ENCODE results near the gene TMEFF2. TPM values are rescaled to one million over a fixed set of nuclear protein-coding genes. Genes with fewer than 3 reads are reported as not detected.

Gene TMEFF2
- total and polyA plus RNA-seq, 7 experiments from 2014 or later = not detected

DNA sequence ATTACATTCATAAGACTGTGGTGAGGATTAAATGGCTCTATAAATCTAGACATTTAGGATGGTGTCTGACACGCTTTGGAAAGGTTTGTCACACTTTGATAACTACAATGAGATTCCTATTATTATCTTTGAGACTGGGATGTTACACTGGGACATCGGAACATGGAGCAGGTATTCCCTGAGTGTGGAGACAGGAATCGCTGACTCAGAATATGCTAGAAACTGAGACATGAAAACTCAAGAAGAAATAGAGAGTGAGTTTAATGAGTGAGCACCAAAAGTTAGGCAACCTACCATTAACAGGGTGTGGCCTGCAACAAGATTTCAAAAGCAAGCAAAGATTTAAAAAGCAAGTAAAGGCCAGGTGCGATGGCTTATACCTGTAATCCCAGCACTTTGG is 145.4 kb downstream of the TMEFF2 start:
- Histone ChIP-seq H3K4me1 (ENCODE audit: control insufficient read depth in 2 of 2, insufficient read depth in 2 of 2, low read length in 2 of 2) (no peaks in the 10 kb centered on the region), H3K4me3 (ENCODE audit: low read length) (no peak overlapping the region), H3K9me3 (ENCODE audit: control insufficient read depth in 2 of 3, low read length in 3 of 3) (no peaks in the 10 kb centered on the region), H3K36me3 (ENCODE audit: control insufficient read depth in 2 of 3, insufficient read depth in 3 of 3, low read length in 3 of 3) (no peaks in the 10 kb centered on the region), H3K27ac (ENCODE audit: low read depth, low read length) (no peak overlapping the region), H3K27me3 (ENCODE audit: control insufficient read depth in 2 of 2, insufficient read depth in 2 of 2, low read length in 2 of 2) (no peaks in the 10 kb centered on the region)
- Mint-ChIP-seq H3K4me1 (no peaks in the 10 kb centered on the region), H3K9me3 (no peaks in the 10 kb centered on the region), H3K4me3 (no peak overlapping the region), H3K27me3 (peaks cover 2 to 22% (median 10%) of the 10 kb centered on the region in 5 donors), H3K36me3 (no peaks in the 10 kb centered on the region), H3K27ac (no peak overlapping the region)
- intact Hi-C loops (cut with micrococcal nuclease) = no loop called here
- ATAC-seq (no peak), DNase-seq (no peak)
- POLR2A ChIA-PET = no interaction called here
- CTCF ChIA-PET = no interaction called here

- ATAC-seq = no peak
- H3K4me3 Mint-ChIP-seq = no peak overlapping the region
- H3K27ac ChIP-seq (ENCODE audit: low read depth, low read length) = no peak overlapping the region
Measured at GRCh38 chr2:192047315-192048107, 147.2 kb downstream of the TMEFF2 start.

DNA sequence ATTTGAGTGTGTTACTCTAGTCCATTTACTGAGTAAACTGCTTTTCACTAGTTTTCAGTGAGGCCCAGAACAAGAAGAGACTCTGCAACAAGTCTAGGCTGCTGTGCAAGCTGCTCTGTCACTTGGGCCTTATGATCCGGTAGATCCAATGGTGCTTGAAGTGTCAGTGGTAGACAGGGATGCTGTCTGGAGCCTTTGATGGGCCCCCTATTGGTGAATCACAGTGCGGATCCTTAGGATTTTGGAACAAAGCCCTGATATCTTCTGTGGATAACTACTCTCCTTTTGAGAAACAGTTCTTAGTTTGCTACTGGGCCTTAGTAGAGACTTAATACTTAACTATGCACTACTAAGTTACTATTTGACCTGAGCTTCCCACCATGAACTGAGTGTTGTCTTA is 150.2 kb downstream of the TMEFF2 start:
- ChIA-PET CTCF (no interaction called here), POLR2A (no interaction called here)
- intact Hi-C loops (cut with micrococcal nuclease) = no loop called here
- Histone ChIP-seq H3K4me3 (ENCODE audit: low read length) (no peak overlapping the region), H3K27me3 (ENCODE audit: control insufficient read depth in 2 of 2, insufficient read depth in 2 of 2, low read length in 2 of 2) (no peaks in the 10 kb centered on the region), H3K9me3 (ENCODE audit: control insufficient read depth in 2 of 3, low read length in 3 of 3) (no peaks in the 10 kb centered on the region), H3K4me1 (ENCODE audit: control insufficient read depth in 2 of 2, insufficient read depth in 2 of 2, low read length in 2 of 2) (no peaks in the 10 kb centered on the region), H3K27ac (ENCODE audit: low read depth, low read length) (no peak overlapping the region), H3K36me3 (ENCODE audit: control insufficient read depth in 2 of 3, insufficient read depth in 3 of 3, low read length in 3 of 3) (no peaks in the 10 kb centered on the region)
- ATAC-seq (no peak), DNase-seq (no peak)
- H3K36me3 Mint-ChIP-seq = no peaks in the 10 kb centered on the region
- peaks cover 0 to 11% (median 5%) of the 10 kb centered on the region in 5 donors for H3K27me3 Mint-ChIP-seq
- no peak overlapping the region for H3K27ac Mint-ChIP-seq
- H3K4me3 Mint-ChIP-seq = no peak overlapping the region
- H3K4me1 Mint-ChIP-seq = no peaks in the 10 kb centered on the region
- no peaks in the 10 kb centered on the region for H3K9me3 Mint-ChIP-seq

More at GRCh38 chr2:192047315-192048107, 147.2 kb downstream of the TMEFF2 start:
- H3K4me1 Mint-ChIP-seq = no peaks in the 10 kb centered on the region
- Histone ChIP-seq H3K4me1 (ENCODE audit: control insufficient read depth in 2 of 2, insufficient read depth in 2 of 2, low read length in 2 of 2) (no peaks in the 10 kb centered on the region), H3K27me3 (ENCODE audit: control insufficient read depth in 2 of 2, insufficient read depth in 2 of 2, low read length in 2 of 2) (no peaks in the 10 kb centered on the region), H3K9me3 (ENCODE audit: control insufficient read depth in 2 of 3, low read length in 3 of 3) (no peaks in the 10 kb centered on the region), H3K36me3 (ENCODE audit: control insufficient read depth in 2 of 3, insufficient read depth in 3 of 3, low read length in 3 of 3) (no peaks in the 10 kb centered on the region), H3K4me3 (ENCODE audit: low read length) (no peak overlapping the region)
- peaks cover 0 to 13% (median 6%) of the 10 kb centered on the region in 5 donors for H3K27me3 Mint-ChIP-seq
- intact Hi-C loops (cut with micrococcal nuclease) = no loop called here
- no peak for DNase-seq
- no peak overlapping the region for H3K27ac Mint-ChIP-seq
- H3K9me3 Mint-ChIP-seq = no peaks in the 10 kb centered on the region
- ChIA-PET CTCF (interaction anchor here (0.7 kb wide), 1 partner anchor 602 kb away, joined by 5 read pairs; no protein-coding TSS in a partner anchor), POLR2A (interaction anchor here (0.6 kb wide), 1 partner anchor 12 kb away, joined by 3 read pairs; no protein-coding TSS in a partner anchor)
- H3K36me3 Mint-ChIP-seq = no peaks in the 10 kb centered on the region

- DNase-seq = no peak
- CTCF ChIA-PET = no interaction called here
- POLR2A ChIA-PET = no interaction called here
- peaks cover 0 to 8% (median 0%) of the 10 kb centered on the region in 5 donors for H3K27me3 Mint-ChIP-seq
- no peak overlapping the region for H3K27ac Mint-ChIP-seq
- intact Hi-C loops (cut with micrococcal nuclease) = no loop called here
- H3K4me1 Mint-ChIP-seq = no peaks in the 10 kb centered on the region
- Histone ChIP-seq H3K27me3 (ENCODE audit: control insufficient read depth in 2 of 2, insufficient read depth in 2 of 2, low read length in 2 of 2) (no peaks in the 10 kb centered on the region), H3K4me3 (ENCODE audit: low read length) (no peak overlapping the region), H3K4me1 (ENCODE audit: control insufficient read depth in 2 of 2, insufficient read depth in 2 of 2, low read length in 2 of 2) (no peaks in the 10 kb centered on the region), H3K9me3 (ENCODE audit: control insufficient read depth in 2 of 3, low read length in 3 of 3) (no peaks in the 10 kb centered on the region), H3K36me3 (ENCODE audit: control insufficient read depth in 2 of 3, insufficient read depth in 3 of 3, low read length in 3 of 3) (no peaks in the 10 kb centered on the region), H3K27ac (ENCODE audit: low read depth, low read length) (no peak overlapping the region)
- no peak overlapping the region for H3K4me3 Mint-ChIP-seq
- no peaks in the 10 kb centered on the region for H3K36me3 Mint-ChIP-seq
- no peak for ATAC-seq
- H3K9me3 Mint-ChIP-seq = peaks cover 0 to 1% (median 0%) of the 10 kb centered on the region in 11 donors
Measured at GRCh38 chr2:192043216-192043870, 151.4 kb downstream of the TMEFF2 start.

DNA sequence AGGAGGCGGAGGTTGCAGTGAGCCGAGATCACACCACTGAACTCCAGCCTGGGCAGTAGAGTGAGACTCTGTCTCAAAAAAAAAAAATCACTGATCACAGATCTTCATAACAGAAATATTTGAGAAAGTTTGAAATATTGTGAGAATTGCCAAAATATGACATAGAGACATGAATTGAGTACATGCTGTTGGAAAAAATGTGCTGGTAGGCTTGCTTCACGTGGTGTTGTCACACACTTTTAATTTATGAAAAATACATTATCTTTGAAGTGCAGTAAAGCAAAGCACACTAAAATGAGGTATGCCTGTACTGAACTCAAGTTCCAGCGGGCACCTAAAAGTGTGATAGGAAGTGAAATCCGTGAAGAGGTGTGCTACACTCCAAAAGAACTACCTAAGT is 152.6 kb downstream of the TMEFF2 start:
- no peak overlapping the region for H3K4me3 Mint-ChIP-seq
- Histone ChIP-seq H3K4me1 (ENCODE audit: control insufficient read depth in 2 of 2, insufficient read depth in 2 of 2, low read length in 2 of 2) (no peaks in the 10 kb centered on the region), H3K4me3 (ENCODE audit: low read length) (no peak overlapping the region), H3K27ac (ENCODE audit: low read depth, low read length) (no peak overlapping the region), H3K27me3 (ENCODE audit: control insufficient read depth in 2 of 2, insufficient read depth in 2 of 2, low read length in 2 of 2) (no peaks in the 10 kb centered on the region), H3K9me3 (ENCODE audit: control insufficient read depth in 2 of 3, low read length in 3 of 3) (no peaks in the 10 kb centered on the region), H3K36me3 (ENCODE audit: control insufficient read depth in 2 of 3, insufficient read depth in 3 of 3, low read length in 3 of 3) (no peaks in the 10 kb centered on the region)
- no peaks in the 10 kb centered on the region for H3K36me3 Mint-ChIP-seq
- H3K4me1 Mint-ChIP-seq = no peaks in the 10 kb centered on the region
- POLR2A ChIA-PET = no interaction called here
- H3K27ac Mint-ChIP-seq = no peak overlapping the region
- H3K27me3 Mint-ChIP-seq = peaks cover 0 to 10% (median 0%) of the 10 kb centered on the region in 5 donors
- H3K9me3 Mint-ChIP-seq = peaks cover 0 to 1% (median 0%) of the 10 kb centered on the region in 11 donors
- intact Hi-C loops (cut with micrococcal nuclease) = no loop called here
- CTCF ChIA-PET = no interaction called here
- DNase-seq (no peak), ATAC-seq (no peak)

DNA sequence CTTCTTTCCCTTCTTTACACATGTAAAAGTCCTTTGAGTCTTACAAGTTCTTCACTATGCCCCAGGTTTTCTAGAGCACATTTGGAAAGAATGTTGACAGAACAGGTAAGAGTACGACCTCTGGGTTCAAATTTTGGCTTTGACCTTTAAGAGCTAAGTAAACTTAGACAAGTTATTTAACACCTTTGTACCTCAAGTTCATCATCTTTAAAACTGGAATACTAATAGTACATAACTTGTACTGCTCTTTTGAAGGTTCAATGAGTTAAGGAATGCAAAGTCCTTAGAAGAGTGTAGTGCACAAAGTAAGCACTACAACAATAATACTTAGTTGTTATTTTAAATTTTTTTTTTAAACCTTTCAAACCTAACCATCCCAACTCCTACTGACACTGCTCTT is 156.6 kb downstream of the TMEFF2 start:
- H3K36me3 Mint-ChIP-seq = no peaks in the 10 kb centered on the region
- no peak for DNase-seq
- H3K27me3 Mint-ChIP-seq = peaks cover 0 to 11% (median 0%) of the 10 kb centered on the region in 5 donors

More for the DNA sequence above, 156.6 kb downstream of the TMEFF2 start:
- ChIA-PET CTCF (no interaction called here), POLR2A (no interaction called here)
- H3K4me1 ChIP-seq (ENCODE audit: control insufficient read depth in 2 of 2, insufficient read depth in 2 of 2, low read length in 2 of 2) = no peaks in the 10 kb centered on the region
- H3K27me3 ChIP-seq (ENCODE audit: control insufficient read depth in 2 of 2, insufficient read depth in 2 of 2, low read length in 2 of 2) = no peaks in the 10 kb centered on the region
- ATAC-seq = no peak
- no peaks in the 10 kb centered on the region for H3K36me3 ChIP-seq (ENCODE audit: control insufficient read depth in 2 of 3, insufficient read depth in 3 of 3, low read length in 3 of 3)
- no peak overlapping the region for H3K4me3 ChIP-seq (ENCODE audit: low read length)
- H3K27ac Mint-ChIP-seq = no peak overlapping the region
- intact Hi-C loops (cut with micrococcal nuclease) = no loop called here
- H3K9me3 Mint-ChIP-seq = peaks cover 0 to 1% (median 0%) of the 10 kb centered on the region in 11 donors
- H3K9me3 ChIP-seq (ENCODE audit: control insufficient read depth in 2 of 3, low read length in 3 of 3) = no peaks in the 10 kb centered on the region
- no peaks in the 10 kb centered on the region for H3K4me1 Mint-ChIP-seq
- no peak overlapping the region for H3K27ac ChIP-seq (ENCODE audit: low read depth, low read length)
- no peak overlapping the region for H3K4me3 Mint-ChIP-seq

All from naive thymus-derived CD4-positive, alpha-beta T cell (primary cell).